HG02588 (cell line): ENCODE results near the gene IGSF3.
A peak's percentile ranks its signal among the peaks of the same experiment; 100 is the strongest.

Experiments used
- ATAC-seq: cut with Tn5 transposase; IDR thresholded peaks from one replicate; pipeline ENCODE4 v1.9.1; 2021; ENCODE audit warnings: mild to moderate bottlenecking, moderate library complexity; ENCODE audit not compliant: unreplicated experiment

Gene IGSF3

DNA sequence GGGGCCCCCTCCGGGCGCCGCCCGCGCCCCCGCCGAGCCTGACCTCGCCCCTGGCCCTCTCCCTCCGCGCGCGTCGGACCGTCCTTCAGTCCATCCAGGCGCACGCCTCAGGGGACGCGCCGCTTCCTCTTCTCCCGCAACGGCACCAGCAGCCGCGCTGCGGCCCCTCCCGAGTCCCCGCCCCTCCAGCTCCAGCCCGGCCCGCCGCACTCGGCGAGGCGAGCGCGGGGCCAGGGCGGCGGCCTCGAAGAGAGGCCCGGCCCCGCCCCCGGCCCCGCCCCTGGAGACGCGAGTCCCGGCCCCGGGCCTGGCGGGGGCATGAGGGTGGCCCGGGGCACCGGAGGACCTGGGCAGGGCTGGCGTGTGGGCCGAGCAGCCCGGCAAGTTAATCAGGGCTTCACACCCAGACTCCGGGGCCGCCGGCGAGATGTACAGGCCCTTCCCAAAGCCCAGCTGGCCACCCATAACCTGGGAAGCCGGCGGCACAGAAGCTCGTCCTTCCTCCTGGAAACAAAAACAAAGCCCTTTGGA lies at the start of gene IGSF3:
Gene IGSF3, minus strand, starts transcription at position 159 of the 531 bp plus-strand sequence. CDS start 1,407 bp downstream, outside the sequence.
- ATAC-seq = peak; percentile 69

GRCh38 chr1:116717318-116717717 lies 49.8 kb upstream of the IGSF3 start:
- no peak for ATAC-seq

- ATAC-seq = no peak
Measured at GRCh38 chr1:116716391-116716790, 48.9 kb upstream of the IGSF3 start.

DNA sequence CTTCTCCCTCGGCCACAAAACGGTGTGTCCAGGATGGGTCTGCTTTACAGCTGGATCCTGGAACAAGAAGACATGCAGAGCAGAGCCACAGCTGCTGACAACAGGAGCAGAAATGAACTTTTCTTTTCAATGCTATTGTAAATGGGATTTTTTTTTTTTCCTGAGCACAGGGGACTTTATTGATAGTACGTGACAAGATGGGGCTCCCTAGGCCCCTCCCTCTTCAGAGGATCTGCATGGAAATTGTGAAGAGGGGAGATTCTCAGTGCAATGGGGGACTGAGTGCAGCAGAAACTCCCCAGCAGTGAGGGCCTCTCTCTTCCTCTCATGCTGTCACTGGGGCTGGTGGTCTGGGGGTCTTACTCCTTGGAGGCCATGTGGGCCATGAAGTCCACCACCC lies 45.9 kb upstream of the IGSF3 start:
- ATAC-seq = no peak

GRCh38 chr1:116712510-116712909 lies 45.0 kb upstream of the IGSF3 start:
- ATAC-seq = no peak

DNA sequence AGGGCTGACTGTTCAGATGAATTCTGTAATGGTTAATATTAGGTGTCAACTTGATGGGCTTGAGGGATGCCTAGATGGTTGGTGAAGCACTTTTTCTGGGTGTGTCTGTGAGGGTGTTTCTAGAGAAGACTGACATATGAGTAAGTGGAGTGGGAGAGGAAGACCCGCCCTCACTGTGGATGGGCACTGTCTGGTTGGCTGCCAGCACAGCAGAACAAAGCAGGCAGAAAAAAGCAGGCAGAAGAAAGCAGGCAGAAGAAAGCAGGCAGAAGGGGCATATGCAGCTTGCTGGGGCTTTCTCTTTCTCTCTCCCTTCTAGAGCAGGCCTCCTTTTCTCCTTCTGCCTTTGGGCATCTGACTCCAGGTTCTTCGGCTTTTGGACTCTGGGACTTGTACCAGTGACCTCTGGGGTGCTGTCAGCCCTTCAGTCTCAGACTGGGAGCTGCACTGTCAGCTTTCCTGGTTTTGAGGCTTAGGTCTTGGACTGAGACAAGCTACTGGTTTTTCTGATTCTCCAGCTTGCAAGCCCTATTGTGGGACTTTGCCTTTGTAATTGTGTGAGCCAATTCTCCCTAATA lies 43.8 kb upstream of the IGSF3 start:
- no peak for ATAC-seq

DNA sequence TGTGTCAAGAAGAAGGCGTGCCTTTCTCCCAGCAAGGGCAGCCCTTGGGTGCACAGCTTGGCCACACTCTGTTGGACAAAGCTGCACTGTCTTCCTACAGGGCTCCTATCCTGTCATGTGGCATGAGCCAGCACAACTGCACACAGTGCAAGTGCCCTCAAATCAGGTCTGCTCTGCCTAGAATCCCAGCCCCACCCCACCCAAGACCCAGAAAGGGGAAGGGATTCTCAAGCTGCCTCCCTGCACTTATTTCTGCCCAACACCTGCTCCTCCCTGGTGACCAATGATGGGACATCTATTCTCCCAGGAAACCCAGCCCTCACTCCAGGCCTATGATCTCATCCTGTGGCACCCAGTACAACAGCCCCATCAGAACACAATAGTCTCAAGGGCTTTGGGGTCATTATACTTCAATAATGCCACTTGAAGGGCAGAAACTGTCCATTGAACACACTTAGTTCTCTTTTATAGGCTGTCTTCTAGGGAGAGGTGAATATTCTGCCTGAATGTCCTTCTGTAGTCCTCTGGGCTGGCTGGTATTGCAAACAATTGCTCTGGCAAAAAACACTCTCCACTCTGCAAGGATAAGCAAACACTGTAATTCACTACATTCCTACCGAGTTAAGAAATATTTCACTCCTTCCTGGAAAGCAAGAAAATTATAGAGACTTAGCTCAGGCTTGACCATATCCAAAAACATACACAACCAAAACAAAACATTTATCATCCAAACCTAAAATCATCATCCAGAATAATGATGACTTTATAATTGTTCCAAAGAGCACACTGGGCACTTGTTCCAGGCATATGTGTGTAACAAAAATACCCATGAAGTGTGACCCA lies 43.1 kb upstream of the IGSF3 start:
- ATAC-seq = no peak

GRCh38 chr1:116709666-116710167 lies 42.2 kb upstream of the IGSF3 start:
- ATAC-seq = no peak

- no peak for ATAC-seq
Measured at GRCh38 chr1:116708255-116708900, 40.8 kb upstream of the IGSF3 start.

GRCh38 chr1:116706841-116707240 lies 39.3 kb upstream of the IGSF3 start:
- no peak for ATAC-seq

DNA sequence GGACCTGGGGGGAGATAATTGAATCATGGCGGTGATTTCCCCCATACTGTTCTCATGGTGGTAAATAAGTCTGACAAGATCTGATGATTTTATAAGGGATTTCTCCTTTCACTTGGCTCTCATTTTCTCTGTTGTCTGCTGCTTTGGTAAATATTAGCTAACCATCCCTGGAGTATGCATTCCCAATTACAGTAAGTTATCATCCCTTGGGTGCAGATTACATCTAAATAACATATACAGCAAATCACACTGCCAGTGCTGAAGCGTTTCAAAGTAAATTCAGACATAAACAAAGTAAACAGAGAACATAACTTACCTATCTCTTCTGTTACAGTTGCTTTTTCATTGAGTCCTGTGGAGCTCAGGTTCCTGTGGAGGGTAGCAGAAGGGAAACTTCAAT lies 38.6 kb upstream of the IGSF3 start:
- no peak for ATAC-seq

- no peak for ATAC-seq
Measured at GRCh38 chr1:116704278-116704677, 36.7 kb upstream of the IGSF3 start.

GRCh38 chr1:116699605-116700004 lies 32.1 kb upstream of the IGSF3 start:
- no peak for ATAC-seq

- ATAC-seq = no peak
Measured at GRCh38 chr1:116698244-116698595, 30.7 kb upstream of the IGSF3 start.

DNA sequence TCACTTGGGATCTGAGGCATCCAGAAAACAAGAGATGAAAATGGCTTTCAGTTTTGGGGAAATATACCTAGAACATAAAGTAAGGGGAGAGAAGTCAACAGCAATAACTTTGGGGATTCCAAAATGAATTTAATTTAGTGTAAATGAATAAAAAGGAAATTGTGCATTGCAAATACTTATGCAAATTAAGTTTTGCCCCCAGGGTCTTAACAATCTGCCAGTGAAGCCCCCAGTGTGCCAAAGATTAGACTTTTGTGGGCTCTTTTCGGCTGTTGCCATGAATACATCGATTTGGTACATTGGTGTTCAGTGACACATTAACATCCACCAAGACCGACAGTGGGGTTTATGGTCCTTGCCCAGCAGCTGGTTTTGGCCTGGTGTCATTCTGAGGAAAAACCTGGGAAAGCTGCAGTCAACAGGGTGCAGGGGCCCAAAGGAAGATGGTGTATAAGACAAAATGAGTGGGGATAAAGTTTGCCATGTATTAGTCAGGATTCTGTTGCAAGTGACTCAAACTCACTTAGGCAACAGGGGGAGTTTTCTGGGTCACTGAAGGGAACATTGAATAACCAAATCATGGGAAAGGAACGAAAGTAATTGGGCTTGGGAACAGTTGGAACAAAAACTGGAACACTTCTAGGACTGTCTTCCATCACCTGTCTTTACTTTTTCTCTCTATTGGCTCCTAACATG lies 30.2 kb upstream of the IGSF3 start:
- no peak for ATAC-seq

GRCh38 chr1:116694524-116694923 lies 27.0 kb upstream of the IGSF3 start:
- ATAC-seq = no peak

DNA sequence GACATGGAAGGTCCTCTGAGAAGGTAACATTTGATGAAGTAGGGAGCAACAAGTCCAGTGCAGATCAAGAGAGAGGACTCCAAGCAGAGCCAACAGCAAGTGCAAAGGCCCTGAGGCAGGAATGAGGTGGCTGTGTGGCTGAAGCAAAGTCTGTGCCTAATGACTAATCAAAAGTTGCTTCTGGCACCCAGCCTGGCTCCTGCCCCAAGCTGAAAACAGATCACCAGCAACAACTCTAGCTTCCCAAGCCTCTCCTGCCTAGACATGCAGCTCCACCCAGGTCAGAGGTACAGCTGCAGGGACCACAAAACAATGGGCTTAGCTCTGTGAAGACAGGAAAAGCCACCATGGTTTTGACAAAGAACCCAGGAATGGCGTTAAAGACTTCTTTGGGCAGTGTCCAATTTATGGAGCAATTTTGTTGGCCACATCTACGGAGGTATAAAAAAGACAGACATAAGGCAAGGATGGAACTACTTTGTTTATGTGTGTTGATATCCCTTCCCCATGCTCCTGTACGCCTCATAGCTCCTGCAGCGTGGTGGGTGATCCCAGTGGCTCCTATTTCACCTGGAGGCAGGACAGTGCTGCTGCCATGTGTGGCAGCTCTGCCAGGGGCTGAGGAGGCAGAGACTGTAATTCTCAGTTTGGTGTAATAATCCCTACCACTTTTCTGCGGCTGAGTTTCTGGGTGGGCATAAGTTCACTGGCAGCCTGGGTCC lies 26.4 kb upstream of the IGSF3 start:
- no peak for ATAC-seq

DNA sequence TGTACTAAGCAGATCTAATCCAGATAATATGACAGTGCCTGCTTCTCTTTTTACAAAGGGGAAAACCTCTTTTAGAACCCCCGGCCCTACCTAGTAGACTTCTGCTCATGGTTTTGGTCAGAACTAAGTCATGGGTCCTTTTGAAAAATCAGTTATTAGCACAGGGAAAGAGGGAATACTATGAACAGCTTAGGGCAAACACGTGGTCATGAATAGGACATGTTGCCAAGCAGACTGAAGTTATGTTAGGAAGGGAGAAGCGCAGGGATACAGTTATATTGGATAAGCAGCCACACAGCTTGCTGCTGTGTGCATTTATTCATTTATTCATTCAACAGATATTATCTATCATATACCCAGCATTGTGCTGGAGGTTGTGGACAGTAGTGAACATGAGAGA lies 25.3 kb upstream of the IGSF3 start:
- no peak for ATAC-seq

DNA sequence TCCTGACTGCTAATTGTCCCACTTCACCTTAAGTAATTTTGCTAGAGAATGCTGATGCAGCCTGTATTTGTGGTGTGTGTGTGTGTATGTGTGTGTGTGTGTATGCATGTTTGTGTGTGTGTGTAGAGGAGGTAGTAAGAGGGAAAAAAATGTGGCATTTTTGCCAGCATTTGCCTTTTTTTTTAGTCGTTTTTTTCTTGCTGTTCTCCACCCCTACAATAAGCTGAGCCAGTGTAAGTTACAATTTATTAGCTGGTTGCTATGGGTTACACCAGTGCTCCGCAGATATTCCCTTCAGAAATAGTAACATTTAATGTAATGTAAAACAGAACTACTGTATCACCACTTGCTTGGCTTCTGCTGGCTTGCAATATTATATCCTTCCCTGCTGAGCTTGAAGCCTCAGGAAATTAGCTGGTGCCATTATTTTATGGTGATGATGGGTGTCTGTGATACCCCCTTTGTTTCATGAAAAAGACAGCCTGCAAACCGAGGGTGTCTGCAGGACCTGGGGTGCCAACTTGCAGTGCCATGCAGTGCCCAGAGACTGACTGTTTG lies 23.4 kb upstream of the IGSF3 start:
- ATAC-seq = no peak

DNA sequence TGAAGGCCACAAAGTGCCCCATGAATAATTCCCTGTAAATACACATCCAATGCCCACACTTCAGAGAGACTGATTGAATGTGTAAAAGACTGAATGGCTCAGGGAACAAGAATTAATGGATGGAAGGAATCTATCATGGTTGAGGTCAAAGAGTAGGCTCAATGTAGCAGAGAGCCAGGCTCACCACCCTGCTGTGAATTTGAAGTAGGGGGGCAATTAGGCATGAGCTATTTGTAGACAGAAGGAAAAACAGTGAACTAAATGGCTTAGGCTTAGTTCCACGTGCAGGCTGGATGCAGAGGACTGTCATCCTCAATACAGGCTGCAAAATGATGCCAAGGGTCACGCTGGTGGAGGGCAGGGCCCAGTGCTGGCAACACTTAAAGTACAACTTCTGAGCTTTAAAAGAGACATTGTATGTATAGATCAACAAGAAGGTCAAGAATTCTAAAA lies 22.9 kb upstream of the IGSF3 start:
- ATAC-seq = no peak
